ENCODE data around the gene FAM184A. TPM values are rescaled to one million over a fixed set of nuclear protein-coding genes. Genes with fewer than 3 reads are reported as not detected.

The FAM184A gene, protein sequence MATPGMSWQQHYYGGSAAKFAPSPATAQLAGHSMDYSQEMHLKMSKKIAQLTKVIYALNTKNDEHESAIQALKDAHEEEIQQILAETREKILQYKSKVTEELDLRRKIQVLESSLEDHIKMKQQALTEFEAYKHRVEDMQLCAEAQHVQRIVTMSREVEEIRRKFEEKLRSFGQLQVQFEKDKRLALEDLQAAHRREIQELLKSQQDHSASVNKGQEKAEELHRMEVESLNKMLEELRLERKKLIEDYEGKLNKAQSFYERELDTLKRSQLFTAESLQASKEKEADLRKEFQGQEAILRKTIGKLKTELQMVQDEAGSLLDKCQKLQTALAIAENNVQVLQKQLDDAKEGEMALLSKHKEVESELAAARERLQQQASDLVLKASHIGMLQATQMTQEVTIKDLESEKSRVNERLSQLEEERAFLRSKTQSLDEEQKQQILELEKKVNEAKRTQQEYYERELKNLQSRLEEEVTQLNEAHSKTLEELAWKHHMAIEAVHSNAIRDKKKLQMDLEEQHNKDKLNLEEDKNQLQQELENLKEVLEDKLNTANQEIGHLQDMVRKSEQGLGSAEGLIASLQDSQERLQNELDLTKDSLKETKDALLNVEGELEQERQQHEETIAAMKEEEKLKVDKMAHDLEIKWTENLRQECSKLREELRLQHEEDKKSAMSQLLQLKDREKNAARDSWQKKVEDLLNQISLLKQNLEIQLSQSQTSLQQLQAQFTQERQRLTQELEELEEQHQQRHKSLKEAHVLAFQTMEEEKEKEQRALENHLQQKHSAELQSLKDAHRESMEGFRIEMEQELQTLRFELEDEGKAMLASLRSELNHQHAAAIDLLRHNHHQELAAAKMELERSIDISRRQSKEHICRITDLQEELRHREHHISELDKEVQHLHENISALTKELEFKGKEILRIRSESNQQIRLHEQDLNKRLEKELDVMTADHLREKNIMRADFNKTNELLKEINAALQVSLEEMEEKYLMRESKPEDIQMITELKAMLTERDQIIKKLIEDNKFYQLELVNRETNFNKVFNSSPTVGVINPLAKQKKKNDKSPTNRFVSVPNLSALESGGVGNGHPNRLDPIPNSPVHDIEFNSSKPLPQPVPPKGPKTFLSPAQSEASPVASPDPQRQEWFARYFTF
- total RNA-seq (10 to 100 TPM; 15.7 to 30.3 TPM), polyA plus RNA-seq (ENCODE audit: insufficient read length in 2 of 2) (10 to 100 TPM; 36.4 to 44.2 TPM)
- long read RNA-seq, donor 1, transcript FAM184A-208 (2 exons, 2,515 nt), result major isoform, 5 of 6 reads
- long read RNA-seq, donor 1, partial matches to known transcripts, result 0 of 6 reads
- long read RNA-seq, donor 1, other reads (novel, unspliced or antisense), result 0 of 6 reads
- long read RNA-seq, donor 2, partial matches to known transcripts, result 6 of 6 reads
- long read RNA-seq, donor 2, other reads (novel, unspliced or antisense), result 0 of 6 reads
- long read RNA-seq, donor 3, result 0 reads
- long read RNA-seq, donor 4, partial matches to known transcripts, result 48 of 50 reads
- long read RNA-seq, donor 4, other reads (novel, unspliced or antisense), result 0 of 50 reads

DNA sequence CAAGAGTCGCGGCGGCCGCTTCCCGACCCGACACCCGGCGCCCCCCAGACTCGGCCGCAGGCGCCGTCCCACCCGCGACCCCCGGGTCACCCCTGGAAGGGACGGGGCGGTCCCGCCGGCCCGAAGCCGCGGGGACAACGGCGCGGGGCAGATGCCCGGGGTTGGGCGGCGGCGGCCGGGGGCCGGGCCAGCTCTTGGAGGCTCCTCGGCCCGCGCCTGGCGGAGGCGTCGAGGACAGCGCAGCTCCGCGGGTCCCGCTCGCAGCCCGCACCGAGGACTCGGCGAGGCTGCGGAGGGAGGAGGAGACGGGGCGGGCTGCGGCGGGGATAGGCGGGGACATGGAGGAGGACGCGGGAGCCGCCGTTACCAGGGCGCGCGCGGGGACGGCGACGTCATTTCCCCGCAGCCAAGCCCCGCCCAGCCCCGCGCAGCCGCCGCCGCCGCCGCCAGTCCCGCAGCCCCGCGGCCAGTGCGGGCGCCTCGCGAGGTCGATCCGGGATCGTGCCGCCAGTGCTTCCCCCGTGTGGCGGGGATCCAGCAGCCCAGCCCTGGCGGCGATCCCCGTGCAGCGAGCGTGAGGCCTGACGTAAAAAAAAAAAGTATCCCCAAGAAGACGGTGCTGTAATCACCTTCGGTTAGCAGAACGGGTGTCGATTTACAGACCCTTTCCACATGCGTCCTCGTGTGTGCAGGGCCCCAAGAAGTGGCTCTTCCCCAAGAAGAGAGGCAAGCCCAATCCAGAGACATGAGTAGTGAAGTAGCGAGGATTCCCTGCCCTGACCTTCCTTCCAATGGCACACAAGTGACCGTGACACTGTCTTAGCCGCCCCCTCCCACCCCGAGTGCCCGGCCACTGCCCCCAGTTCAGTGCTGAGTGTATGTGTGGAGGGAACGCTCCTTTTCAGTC, at the start of gene FAM184A:
Gene FAM184A (minus strand): TSS at position 289 of the 907 bp plus-strand sequence. CDS start 365 bp downstream, outside the sequence.
- DNase-seq (ENCODE audit: low read depth in 4 of 6, low spot score in 6 of 6), result peak in 5 of 6 donors; percentile 55 to 94 (median 61)
- H3K4me1 ChIP-seq (ENCODE audit: control insufficient read depth, insufficient read depth, low read length), result peaks cover 5% of the 10 kb centered on the region
- H3K36me3 ChIP-seq (ENCODE audit: control insufficient read depth, insufficient read depth, low read length), result no peaks in the 10 kb centered on the region
- peak within 1 kb of the TSS; percentile 54 for H3K4me3 ChIP-seq (ENCODE audit: low read depth, low read length)
- no peaks in the 10 kb centered on the region for H3K27me3 ChIP-seq (ENCODE audit: control insufficient read depth, insufficient read depth, low read length)
- no peaks in the 10 kb centered on the region for H3K9me3 ChIP-seq (ENCODE audit: control insufficient read depth, insufficient read depth, low read length)
- H3K27ac ChIP-seq (ENCODE audit: low read depth, low read length), result peak within 1 kb of the TSS; percentile 62
- 0% methylated on average over 99 of the region's 103 CpGs for WGBS (ENCODE audit: insufficient coverage)

DNA sequence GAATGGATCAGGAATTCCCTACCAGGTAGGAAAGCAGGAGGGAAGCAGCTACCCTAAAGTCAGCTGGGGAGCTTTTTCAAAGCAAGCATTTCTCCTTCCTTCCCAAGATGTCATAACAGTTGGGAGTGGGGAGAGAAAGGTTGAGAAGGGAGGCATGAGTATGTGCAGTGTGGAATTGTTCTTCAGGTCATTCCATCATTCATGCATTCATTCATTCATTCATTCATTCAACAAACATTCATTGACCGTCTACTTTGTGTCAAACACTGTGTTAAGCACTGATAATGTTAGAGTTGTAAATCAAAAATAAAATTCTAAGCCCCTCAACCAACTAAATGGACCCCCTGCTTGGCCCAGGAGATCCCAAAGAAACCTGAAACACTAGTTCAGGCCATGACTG, 49.2 kb upstream of the FAM184A start:
- H3K27me3 ChIP-seq (ENCODE audit: control insufficient read depth, insufficient read depth, low read length), result no peaks in the 10 kb centered on the region
- DNase-seq (ENCODE audit: low read depth in 4 of 6, low spot score in 6 of 6), result no peak
- H3K4me1 ChIP-seq (ENCODE audit: control insufficient read depth, insufficient read depth, low read length), result no peaks in the 10 kb centered on the region
- H3K27ac ChIP-seq (ENCODE audit: low read depth, low read length), result no peak overlapping the region
- H3K4me3 ChIP-seq (ENCODE audit: low read depth, low read length), result no peak overlapping the region
- no peaks in the 10 kb centered on the region for H3K9me3 ChIP-seq (ENCODE audit: control insufficient read depth, insufficient read depth, low read length)
- WGBS (ENCODE audit: insufficient coverage), result no CpG with 5 or more reads among the region's 1 CpG
- no peaks in the 10 kb centered on the region for H3K36me3 ChIP-seq (ENCODE audit: control insufficient read depth, insufficient read depth, low read length)

DNA sequence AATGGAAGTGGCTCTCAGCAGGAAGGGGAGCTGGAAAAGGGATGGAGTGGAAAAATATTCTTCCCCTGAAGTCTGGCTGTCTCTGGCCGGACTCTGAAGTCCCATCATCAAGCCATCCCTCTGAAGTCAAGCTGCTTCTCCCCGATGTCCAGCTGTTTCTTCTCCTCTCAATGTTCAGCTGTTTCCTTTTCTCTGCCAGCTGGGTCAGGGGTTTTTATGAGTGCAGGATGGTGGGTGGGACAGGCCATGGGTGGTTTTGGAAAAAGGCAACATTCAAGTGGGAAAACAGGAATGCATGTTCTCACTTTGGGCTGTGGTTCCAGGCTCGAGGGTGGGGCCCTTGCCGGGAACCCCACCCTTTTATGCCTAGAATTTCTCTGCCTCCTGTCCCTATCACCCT, 48.4 kb upstream of the FAM184A start:
- no peak for DNase-seq (ENCODE audit: low read depth in 4 of 6, low spot score in 6 of 6)
- Histone ChIP-seq H3K9me3 (ENCODE audit: control insufficient read depth, insufficient read depth, low read length) (no peaks in the 10 kb centered on the region), H3K27ac (ENCODE audit: low read depth, low read length) (no peak overlapping the region), H3K4me1 (ENCODE audit: control insufficient read depth, insufficient read depth, low read length) (no peaks in the 10 kb centered on the region), H3K4me3 (ENCODE audit: low read depth, low read length) (no peak overlapping the region), H3K36me3 (ENCODE audit: control insufficient read depth, insufficient read depth, low read length) (no peaks in the 10 kb centered on the region), H3K27me3 (ENCODE audit: control insufficient read depth, insufficient read depth, low read length) (no peaks in the 10 kb centered on the region)
- WGBS (ENCODE audit: insufficient coverage), result 100% methylated on average over 1 of the region's 4 CpGs

DNA sequence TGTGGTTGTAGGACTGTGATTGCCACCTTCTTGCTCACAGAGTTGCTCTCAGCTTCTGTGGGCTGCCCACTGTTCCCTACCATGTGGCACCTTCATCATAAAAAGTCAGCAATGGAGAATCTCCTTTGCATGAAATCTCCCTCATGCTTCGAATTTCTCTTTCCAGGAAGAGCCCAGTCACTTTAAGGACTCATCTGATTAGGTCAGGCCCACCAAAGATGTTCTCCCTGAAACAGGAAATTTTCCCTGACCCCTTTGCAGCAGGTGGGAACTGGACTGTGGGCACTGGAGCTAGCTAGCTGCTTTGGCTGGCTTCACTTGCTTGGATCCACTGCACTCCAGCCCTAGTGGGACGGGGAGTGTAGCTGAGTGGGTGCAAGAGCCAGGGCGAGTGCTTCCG, 47.7 kb upstream of the FAM184A start:
- no peaks in the 10 kb centered on the region for H3K36me3 ChIP-seq (ENCODE audit: control insufficient read depth, insufficient read depth, low read length)

DNA sequence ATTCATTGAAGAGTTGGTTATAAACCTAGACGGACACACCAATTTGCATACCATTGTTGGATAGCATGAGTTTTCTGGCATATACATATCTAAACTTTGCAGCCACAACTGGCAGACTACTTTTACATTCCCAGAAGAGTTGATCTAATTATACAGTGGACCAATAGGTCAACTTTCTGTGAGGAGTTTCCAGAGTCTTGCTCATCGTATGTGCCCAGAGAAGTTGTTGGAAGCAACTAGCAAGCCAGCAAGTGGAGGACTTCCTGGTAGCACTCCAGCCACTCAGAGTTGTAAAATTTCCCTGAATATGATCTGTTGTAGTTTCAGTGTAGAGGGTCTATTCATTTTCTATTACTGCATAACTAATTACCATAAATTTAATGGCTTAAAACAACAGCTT, 47.1 kb upstream of the FAM184A start:
- Histone ChIP-seq H3K27ac (ENCODE audit: low read depth, low read length) (no peak overlapping the region), H3K4me1 (ENCODE audit: control insufficient read depth, insufficient read depth, low read length) (no peaks in the 10 kb centered on the region), H3K4me3 (ENCODE audit: low read depth, low read length) (no peak overlapping the region), H3K9me3 (ENCODE audit: control insufficient read depth, insufficient read depth, low read length) (no peaks in the 10 kb centered on the region), H3K27me3 (ENCODE audit: control insufficient read depth, insufficient read depth, low read length) (no peaks in the 10 kb centered on the region), H3K36me3 (ENCODE audit: control insufficient read depth, insufficient read depth, low read length) (no peaks in the 10 kb centered on the region)
- WGBS (ENCODE audit: insufficient coverage), result 100% methylated on average over 1 of the region's 2 CpGs
- no peak for DNase-seq (ENCODE audit: low read depth in 4 of 6, low spot score in 6 of 6)

More for the DNA sequence above, 47.7 kb upstream of the FAM184A start:
- Histone ChIP-seq H3K27me3 (ENCODE audit: control insufficient read depth, insufficient read depth, low read length) (no peaks in the 10 kb centered on the region), H3K9me3 (ENCODE audit: control insufficient read depth, insufficient read depth, low read length) (no peaks in the 10 kb centered on the region), H3K27ac (ENCODE audit: low read depth, low read length) (no peak overlapping the region), H3K4me1 (ENCODE audit: control insufficient read depth, insufficient read depth, low read length) (no peaks in the 10 kb centered on the region), H3K4me3 (ENCODE audit: low read depth, low read length) (no peak overlapping the region)
- DNase-seq (ENCODE audit: low read depth in 4 of 6, low spot score in 6 of 6), result no peak
- 98% methylated on average over 4 of the region's 4 CpGs for WGBS (ENCODE audit: insufficient coverage)

DNA sequence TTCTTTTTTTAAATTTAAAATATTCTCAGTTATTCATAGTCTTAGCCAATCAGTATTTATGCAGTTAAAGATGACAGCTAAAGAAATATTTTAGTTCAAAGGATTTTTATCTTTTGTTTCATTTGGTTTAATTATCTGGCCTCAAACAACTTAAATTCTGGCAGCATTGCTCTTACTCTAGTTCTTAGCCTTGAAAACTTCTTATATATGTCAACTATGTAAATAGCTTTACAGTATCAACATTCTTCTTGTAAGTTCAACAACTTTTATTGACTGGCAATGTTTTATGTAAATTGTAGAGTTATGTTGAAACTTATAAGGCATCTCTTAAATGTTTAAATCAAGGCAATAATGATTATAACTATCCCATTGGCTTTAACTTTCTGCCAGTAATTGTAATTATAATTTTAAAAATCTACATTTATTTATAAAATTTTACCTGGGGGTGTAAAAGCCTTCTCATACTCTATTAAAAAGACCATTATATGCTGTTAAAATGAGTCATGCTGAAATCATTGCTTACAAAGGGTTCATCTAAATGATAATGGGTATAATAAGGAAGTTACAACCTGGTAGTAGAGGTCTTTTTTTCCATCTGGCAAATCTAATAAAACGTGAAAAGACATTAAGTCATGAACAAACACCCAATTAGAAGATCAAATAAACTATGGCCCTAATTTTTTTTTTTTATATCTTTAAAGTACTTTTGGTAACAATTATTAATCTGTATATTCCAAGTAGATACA, 45.8 kb upstream of the FAM184A start:
- Histone ChIP-seq H3K27ac (ENCODE audit: low read depth, low read length) (no peak overlapping the region), H3K4me1 (ENCODE audit: control insufficient read depth, insufficient read depth, low read length) (no peaks in the 10 kb centered on the region), H3K36me3 (ENCODE audit: control insufficient read depth, insufficient read depth, low read length) (no peaks in the 10 kb centered on the region), H3K27me3 (ENCODE audit: control insufficient read depth, insufficient read depth, low read length) (no peaks in the 10 kb centered on the region), H3K9me3 (ENCODE audit: control insufficient read depth, insufficient read depth, low read length) (no peaks in the 10 kb centered on the region), H3K4me3 (ENCODE audit: low read depth, low read length) (no peak overlapping the region)
- WGBS (ENCODE audit: insufficient coverage), result no CpG with 5 or more reads among the region's 1 CpG
- no peak for DNase-seq (ENCODE audit: low read depth in 4 of 6, low spot score in 6 of 6)

DNA sequence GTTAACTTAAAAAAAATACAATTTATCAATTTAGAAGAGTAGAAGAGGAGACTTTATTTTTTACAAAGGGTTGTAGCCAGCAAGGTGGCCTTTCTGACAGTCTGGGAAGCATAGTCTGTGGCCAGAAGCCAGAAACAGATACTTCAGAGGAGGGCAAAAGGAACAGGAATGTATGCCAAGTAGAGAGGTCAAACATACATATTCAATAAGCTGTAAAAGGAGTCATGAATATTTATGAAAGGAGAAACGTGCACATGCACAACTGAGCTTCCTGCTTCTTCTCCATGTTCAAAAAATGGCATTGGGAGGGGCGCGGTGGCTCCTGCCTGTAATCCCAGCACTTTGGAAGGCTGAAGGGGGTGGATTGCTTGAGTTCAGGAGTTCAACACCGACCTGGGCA, 43.9 kb upstream of the FAM184A start:
- 40% methylated on average over 3 of the region's 4 CpGs for WGBS (ENCODE audit: insufficient coverage)
- Histone ChIP-seq H3K4me3 (ENCODE audit: low read depth, low read length) (no peak overlapping the region), H3K4me1 (ENCODE audit: control insufficient read depth, insufficient read depth, low read length) (no peaks in the 10 kb centered on the region), H3K9me3 (ENCODE audit: control insufficient read depth, insufficient read depth, low read length) (no peaks in the 10 kb centered on the region), H3K36me3 (ENCODE audit: control insufficient read depth, insufficient read depth, low read length) (no peaks in the 10 kb centered on the region), H3K27ac (ENCODE audit: low read depth, low read length) (no peak overlapping the region), H3K27me3 (ENCODE audit: control insufficient read depth, insufficient read depth, low read length) (no peaks in the 10 kb centered on the region)
- DNase-seq (ENCODE audit: low read depth in 4 of 6, low spot score in 6 of 6), result peak in 1 of 6 donors; percentile 59

DNA sequence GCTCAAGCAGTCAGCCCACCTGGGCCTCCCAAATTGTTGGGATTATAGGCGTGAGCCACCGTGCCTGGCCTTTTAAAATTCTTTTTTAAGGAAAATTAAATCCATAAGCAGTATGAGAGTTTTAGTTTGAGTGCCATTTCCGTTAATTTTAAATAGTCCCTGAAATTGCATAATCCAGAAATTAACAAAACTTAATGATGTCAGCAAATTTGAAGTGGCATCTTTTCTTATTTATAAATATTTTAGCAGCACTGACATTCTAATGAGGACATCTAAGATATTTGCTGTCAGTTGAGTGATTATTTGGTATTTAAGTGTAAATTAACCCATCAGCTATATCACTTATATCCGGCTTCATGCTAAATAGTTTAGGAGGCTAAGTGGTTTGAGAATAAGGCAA, 42.9 kb upstream of the FAM184A start:
- DNase-seq (ENCODE audit: low read depth in 4 of 6, low spot score in 6 of 6), result no peak
- no peak overlapping the region for H3K27ac ChIP-seq (ENCODE audit: low read depth, low read length)
- no peaks in the 10 kb centered on the region for H3K36me3 ChIP-seq (ENCODE audit: control insufficient read depth, insufficient read depth, low read length)
- no peaks in the 10 kb centered on the region for H3K9me3 ChIP-seq (ENCODE audit: control insufficient read depth, insufficient read depth, low read length)
- H3K27me3 ChIP-seq (ENCODE audit: control insufficient read depth, insufficient read depth, low read length), result no peaks in the 10 kb centered on the region
- no peak overlapping the region for H3K4me3 ChIP-seq (ENCODE audit: low read depth, low read length)
- 100% methylated on average over 2 of the region's 4 CpGs for WGBS (ENCODE audit: insufficient coverage)
- H3K4me1 ChIP-seq (ENCODE audit: control insufficient read depth, insufficient read depth, low read length), result no peaks in the 10 kb centered on the region

Data from spinal cord (tissue), 10 donors.